Stimulated activated CD4-positive, alpha-beta T cell treated with anti-CD3 and anti-CD28 coated beads, Interleukin-1b, Interleukin-23, amount 100 ng/mL, for 4 hours (primary cell): Measurements from ENCODE around the gene DNALI1.

Experiments
- DNase-seq, 2 donors: peaks; one replicate each; pipeline ENCODE4 v3.0.0-alpha.2; 2020; ENCODE audit warnings: low read depth in 2 of 2

The DNALI1 gene

DNA sequence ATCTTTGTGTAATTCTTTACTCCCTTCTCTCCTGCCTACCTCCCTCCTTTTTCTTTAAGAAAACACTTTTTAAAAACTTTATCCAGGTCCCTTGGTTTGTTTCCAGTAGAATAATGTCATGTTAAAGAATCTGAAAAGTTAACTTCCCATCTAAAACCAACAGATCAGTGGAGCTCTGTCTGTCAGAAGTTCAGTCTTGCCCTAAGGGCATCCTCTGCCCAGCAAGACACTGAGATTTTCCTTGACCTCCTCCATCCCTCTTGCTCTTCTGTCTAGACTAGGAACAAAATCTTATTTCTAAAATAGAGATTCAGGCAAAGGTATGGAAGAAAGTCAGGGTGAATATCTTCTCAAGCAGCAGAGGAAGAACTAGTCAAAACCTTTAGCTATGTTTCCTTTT is 44.7 kb downstream of the DNALI1 start:
- DNase-seq = no peak

DNA sequence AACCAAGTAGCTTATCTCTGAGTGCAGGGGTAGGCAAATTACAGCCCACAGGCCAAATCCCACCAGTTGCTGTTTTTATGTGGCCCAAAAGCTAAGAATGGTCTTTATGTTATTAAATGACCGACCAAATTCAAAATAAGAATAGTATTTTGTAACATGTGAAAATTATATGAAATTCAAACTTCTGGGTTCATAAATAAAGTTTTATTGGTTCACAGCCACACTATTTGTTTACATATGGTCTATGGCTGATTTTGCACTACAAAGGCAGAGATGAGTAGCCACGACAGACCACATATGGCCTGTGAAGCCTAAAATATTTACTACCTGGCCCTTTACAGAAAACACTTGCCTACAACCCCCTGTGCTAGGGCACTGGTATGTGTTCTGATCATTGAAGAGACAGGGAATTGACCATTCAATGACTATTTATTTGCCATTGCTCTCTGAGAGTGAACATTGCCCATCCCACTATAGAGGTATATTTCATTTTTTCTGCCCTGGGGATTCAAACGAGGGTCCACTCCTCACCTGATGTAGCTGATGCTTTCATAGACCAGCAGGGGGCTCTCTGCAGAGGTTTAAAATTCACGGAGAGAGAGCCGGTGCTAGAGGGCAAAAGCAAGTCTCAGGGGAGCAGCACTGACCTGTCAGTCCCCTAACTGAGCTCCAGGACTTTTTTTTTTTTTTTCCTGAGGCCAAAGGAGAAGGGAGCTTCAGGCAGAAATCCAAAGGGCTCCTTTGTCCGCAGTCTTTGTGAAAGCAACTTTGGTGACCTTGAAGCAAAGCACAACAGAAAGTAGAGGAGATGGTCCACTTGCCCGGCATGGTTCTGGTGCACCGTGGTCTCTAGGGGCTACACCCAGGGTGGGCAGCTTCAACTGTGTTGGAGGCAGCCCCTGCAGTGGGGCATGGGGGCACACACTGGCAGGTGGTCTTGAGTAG is 46.3 kb downstream of the DNALI1 start:
- peak in 1 of 2 donors; percentile 19 for DNase-seq

GRCh38 chr1:37605061-37605650 is 48.4 kb downstream of the DNALI1 start:
- DNase-seq = no peak

DNA sequence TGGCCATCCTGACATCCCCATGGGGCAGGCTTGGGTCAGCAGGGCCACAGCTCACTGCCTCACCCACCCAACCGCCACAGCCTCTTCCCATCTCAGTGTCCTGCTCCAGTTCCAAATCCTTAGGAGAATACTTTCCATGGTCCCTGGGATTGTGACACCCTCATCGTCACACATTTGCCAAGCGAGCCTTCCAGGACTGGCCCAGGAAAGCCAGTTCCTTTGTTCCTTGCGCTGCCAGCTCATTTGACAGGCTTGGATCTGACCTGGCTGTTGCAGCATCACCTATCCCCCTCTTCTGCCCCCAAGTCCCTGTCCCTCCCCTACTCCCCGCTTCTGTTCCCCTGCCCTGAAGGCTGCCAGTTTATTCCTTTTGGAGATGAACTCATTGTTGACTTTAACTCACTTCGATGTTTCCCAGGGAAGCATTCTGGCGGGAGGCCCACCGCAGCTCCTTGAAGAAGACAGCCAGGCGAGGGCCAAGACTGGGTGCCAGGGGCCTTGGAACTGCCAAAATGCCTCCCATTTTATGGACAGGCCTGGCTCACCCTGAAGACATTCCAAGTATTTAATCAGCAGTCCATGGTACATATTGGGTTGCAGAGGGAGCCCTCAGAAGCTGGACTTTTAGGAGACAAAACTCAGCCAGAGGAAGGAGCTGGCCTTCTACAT is 49.2 kb downstream of the DNALI1 start:
- DNase-seq = no peak

DNA sequence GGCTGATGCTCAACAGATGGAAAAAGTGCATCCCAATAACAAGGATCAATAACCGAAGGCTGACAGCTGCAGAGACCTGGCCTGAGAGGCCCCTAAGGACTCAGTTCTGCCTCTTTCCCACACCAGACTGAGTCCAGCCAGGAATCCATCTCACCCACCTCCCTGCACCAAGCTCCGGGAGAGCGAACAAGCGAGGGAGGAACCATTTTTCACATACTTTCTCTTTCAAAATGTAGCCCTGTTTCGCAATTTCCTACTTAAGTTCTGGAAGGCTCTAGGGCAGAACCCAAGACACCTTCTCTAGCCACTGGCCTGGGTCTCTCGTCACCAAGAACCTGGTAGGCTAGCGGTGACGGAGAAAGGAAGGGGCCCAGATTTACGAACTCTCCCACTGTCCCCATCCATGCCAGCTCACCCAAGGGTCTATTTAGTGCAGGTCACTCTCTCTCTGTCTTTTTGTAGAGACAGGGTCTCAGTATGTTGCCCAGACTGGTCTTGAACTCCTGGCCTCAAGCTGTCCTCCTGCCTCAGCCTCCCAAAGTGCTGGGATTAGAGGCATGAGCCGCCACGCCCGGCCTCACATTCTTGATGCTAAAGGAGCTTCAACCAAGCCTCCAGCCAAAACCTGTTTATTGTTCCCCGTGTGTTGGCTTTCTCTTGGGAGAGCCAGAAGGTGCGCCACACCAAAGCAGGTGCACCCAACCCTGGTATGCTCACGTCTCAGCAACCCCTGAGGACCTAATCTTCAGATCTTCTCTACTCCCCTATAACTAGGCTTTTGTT is 49.9 kb downstream of the DNALI1 start:
- no peak for DNase-seq

- no peak for DNase-seq
Measured at GRCh38 chr1:37609002-37609401, 52.3 kb downstream of the DNALI1 start.

DNA sequence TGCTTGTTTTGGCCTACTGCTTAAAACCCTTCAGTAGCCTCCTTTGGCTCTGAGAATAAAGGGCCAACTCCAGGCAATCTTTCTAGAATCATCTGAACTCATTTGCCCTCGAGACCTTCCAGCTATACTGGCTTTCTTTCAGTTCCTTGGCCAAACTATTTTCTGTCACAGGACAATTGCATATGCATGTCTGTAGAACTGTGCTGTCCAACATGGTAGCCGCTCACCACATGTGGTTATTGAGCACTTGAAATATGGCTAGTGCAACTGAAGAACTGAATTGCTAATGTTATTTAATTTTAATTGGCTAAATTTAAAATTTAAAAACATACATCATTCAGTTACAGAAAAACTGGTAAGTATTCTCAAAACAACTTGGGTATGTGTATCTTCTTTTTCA is 53.3 kb downstream of the DNALI1 start:
- DNase-seq = no peak

DNA sequence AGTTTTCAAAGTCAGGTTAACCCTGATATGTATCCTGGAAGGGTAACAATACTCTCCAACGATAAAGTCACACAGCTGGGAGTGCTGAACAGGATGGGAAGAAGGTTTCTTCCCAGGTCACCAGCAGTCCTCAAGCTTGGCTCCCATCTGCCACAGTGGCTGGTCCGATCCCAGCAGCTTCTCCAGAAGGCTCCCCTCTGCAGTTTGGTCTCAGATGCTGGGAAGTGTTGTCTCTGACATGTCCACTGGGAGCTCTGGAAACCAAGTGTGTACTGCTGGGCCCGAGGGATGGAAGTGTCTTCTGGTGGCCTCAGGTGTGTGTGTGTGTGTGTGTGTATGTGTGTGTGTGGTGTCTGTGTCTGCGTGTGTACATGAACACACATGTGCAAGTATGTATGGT is 55.4 kb downstream of the DNALI1 start:
- no peak for DNase-seq

DNA sequence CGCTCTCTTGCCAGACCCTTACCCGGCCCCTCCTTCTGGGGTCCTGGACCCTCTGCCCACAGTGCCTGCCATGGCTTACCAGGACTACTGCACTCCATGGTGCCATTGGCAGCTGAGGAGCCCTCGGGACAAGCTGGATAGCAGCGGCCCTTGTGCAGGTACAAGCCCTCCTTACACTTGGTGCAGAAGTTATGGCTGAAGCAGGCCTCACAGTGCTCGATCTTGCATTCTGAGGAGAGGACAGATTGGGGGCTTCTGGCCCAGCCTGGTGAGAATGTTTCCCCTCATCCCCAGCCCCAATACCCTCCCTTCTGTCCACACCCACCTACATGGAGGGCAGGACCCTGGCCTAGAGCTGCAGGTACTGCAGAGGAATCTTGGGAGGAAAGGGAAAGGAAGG is 57.4 kb downstream of the DNALI1 start:
- no peak for DNase-seq

DNA sequence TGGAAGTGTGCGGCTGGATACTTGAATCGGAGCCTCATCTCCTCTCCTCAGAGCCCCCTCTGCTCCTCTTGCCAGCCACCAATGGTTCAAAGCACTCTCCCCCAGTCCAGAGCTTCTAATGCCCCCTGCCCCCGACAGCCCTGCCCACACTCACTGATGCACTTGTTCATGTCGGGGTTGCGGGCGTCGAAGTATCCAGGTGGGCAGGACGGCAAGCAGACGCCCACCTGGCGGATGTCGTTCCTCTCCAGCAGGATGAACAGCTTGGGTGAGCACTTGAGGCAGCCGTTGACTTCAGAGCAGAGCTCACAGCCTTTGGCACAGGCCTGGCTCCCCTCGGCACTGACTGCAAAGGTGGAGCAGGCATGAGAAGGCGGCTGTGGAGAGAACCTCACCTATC is 59.6 kb downstream of the DNALI1 start:
- DNase-seq = no peak
